Esophagus (tissue), 2 donors: ENCODE data around the gene RNF167. TPM values are rescaled to one million over a fixed set of nuclear protein-coding genes. Genes with fewer than 3 reads are reported as not detected.

ENCODE experiments used
- H3K27ac ChIP-seq, 2 donors: one replicate each; pipeline ENCODE4 v1.5.1; 2013; ENCODE audit warnings: low read depth in 2 of 2, mild to moderate bottlenecking in 2 of 2, inconsistent platforms in 1 of 2, low read length in 1 of 2, moderate library complexity in 1 of 2
- H3K27me3 ChIP-seq, 2 donors: one replicate each; pipeline ENCODE4 v1.6.1; 2013; ENCODE audit warnings: low read length in 2 of 2, control low read depth in 1 of 2, mild to moderate bottlenecking in 1 of 2; ENCODE audit not compliant: insufficient read depth in 2 of 2, control insufficient read depth in 1 of 2
- H3K36me3 ChIP-seq, 2 donors: one replicate each; pipeline ENCODE4 v1.6.1; 2013; ENCODE audit warnings: low read length in 1 of 2; ENCODE audit not compliant: control insufficient read depth in 2 of 2, insufficient read depth in 2 of 2
- H3K4me1 ChIP-seq, 2 donors: one replicate each; pipeline ENCODE4 v1.6.1; 2013; ENCODE audit warnings: low read length in 1 of 2; ENCODE audit not compliant: control insufficient read depth in 2 of 2, insufficient read depth in 2 of 2
- H3K4me3 ChIP-seq, 2 donors: one replicate each; pipeline ENCODE4 v1.5.1; 2013; ENCODE audit warnings: low read length in 2 of 2, mild to moderate bottlenecking in 2 of 2, low read depth in 1 of 2, moderate library complexity in 1 of 2
- H3K9me3 ChIP-seq, 2 donors: one replicate each; pipeline ENCODE4 v1.6.1; 2013; ENCODE audit warnings: mild to moderate bottlenecking in 2 of 2, low read depth in 1 of 2, low read length in 1 of 2, moderate library complexity in 1 of 2; ENCODE audit not compliant: control insufficient read depth in 2 of 2, insufficient read depth in 1 of 2
- WGBS, 2 donors: extraction: QIAGEN DNeasy Blood & Tissue Kit; methylation state at CpG; one replicate each; pipeline ENCODE4 v1.1.7; 2013; 5-methylcytosine and 5-hydroxymethylcytosine counted together
- polyA plus RNA-seq, 2 donors: library from polyadenylated mRNA; stranded (reverse); fragments of 200-250 nt; gene quantifications; one replicate each; pipeline ENCODE4 v1.2.3, GENCODE V29; 2013
- donor health status: healthy with polysubstance abuse.
- donor health status: Bipolar disorder and iron deficiency.

RNF167 gene
- polyA plus RNA-seq, 2 donors = 79.5 to 149 TPM

DNA sequence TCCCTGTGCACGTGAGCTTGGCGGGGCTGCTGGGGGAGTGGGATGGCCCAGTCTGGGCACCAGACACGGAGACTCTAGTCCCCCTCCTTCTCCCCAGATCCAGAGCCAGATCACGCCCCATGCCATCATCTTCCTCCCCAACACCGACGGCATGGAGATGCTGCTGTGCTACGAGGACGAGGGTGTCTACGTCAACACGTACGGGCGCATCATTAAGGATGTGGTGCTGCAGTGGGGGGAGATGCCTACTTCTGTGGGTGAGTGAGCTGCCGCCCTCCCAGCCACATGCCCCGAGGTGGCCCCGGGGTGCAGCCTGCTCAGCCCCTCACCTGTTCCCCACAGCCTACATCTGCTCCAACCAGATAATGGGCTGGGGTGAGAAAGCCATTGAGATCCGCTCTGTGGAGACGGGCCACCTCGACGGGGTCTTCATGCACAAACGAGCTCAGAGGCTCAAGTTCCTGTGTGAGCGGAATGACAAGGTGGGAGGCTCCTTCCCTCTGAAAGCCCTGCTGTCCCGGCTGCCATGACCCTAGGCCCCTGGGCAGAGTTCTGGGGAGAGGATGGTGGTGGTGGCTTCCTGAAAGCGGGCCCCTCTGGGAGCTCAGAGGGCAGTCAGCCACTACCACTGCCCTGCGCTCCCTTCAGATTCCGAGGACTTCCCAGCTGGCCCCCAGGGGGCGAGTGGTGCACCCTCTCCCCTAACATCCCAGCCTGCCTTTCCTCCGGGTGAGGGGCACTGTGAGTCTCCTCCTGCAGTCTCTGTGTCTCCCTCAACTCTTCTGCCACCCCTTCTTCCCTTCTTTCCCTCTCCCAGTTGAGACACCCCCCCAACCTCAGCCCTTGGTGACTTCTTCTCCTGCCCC lies 43.5 kb upstream of the RNF167 start:
- H3K4me3 ChIP-seq = no peak overlapping the region
- H3K27me3 ChIP-seq = no peaks in the 10 kb centered on the region
- no peak overlapping the region for H3K27ac ChIP-seq
- WGBS, 2 donors = 85 to 86% methylated on average over 24 to 27 of the region's 27 CpGs
- H3K36me3 ChIP-seq = peaks cover 21 to 62% of the 10 kb centered on the region in 2 donors
- H3K9me3 ChIP-seq = peaks cover 0 to 3% of the 10 kb centered on the region in 2 donors
- peaks cover 0 to 9% of the 10 kb centered on the region in 2 donors for H3K4me1 ChIP-seq

DNA sequence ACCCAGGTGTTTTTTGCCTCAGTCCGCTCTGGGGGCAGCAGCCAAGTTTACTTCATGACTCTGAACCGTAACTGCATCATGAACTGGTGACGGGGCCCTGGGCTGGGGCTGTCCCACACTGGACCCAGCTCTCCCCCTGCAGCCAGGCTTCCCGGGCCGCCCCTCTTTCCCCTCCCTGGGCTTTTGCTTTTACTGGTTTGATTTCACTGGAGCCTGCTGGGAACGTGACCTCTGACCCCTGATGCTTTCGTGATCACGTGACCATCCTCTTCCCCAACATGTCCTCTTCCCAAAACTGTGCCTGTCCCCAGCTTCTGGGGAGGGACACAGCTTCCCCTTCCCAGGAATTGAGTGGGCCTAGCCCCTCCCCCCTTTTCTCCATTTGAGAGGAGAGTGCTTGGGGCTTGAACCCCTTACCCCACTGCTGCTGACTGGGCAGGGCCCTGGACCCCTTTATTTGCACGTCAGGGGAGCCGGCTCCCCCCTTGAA lies 42.8 kb upstream of the RNF167 start:
- Histone ChIP-seq H3K27ac (no peak overlapping the region), H3K27me3 (no peaks in the 10 kb centered on the region), H3K4me3 (no peak overlapping the region), H3K9me3 (peaks cover 0 to 3% of the 10 kb centered on the region in 2 donors), H3K36me3 (peaks cover 21 to 56% of the 10 kb centered on the region in 2 donors), H3K4me1 (peaks cover 0 to 9% of the 10 kb centered on the region in 2 donors)
- WGBS, 2 donors = 68 to 73% methylated on average over 10 of the region's 10 CpGs

DNA sequence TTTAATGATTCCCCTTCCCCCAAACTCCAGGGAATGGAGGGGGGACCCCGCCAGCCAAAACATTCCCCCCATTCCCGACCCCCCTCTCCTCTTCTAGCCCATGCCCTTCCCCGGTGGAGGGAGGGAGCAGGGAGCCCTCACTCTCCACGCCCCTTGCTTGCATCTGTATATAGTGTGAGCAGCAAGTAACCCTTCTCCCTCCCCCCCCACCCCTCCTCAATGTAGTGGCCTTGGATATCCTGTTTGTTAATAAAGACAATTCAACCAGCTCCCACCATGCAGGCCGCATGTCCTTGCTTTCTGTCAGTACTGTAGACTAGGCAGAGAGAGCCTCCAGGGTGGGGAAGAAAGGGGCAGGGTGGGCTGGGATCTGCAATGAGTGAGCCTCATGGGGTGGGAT lies 42.3 kb upstream of the RNF167 start:
- WGBS, 2 donors = 83 to 87% methylated on average over 5 of the region's 5 CpGs
- Histone ChIP-seq H3K9me3 (peaks cover 0 to 3% of the 10 kb centered on the region in 2 donors), H3K36me3 (peaks cover 21 to 50% of the 10 kb centered on the region in 2 donors), H3K27ac (no peak overlapping the region), H3K27me3 (no peaks in the 10 kb centered on the region), H3K4me1 (peaks cover 0 to 10% of the 10 kb centered on the region in 2 donors), H3K4me3 (no peak overlapping the region)

DNA sequence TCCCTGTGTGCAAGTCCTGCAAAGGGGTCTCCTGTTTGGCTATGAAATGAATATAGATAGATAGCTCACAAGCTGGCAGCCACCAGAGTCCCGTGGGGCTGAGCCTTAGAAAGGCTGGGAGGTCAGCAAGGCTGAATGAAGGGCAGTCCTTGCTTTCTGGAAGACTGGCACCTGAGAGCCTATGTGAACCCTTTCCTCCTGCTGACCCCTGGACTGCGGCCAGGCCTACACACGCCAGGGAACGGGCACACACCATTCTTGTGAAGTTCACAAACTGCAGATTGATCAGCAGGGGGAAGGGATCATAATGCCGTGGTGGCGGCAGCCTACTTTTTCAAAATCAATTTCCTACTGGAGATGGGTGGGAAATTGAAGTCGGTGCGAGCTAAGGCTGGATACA lies 41.7 kb upstream of the RNF167 start:
- H3K27ac ChIP-seq = no peak overlapping the region
- H3K9me3 ChIP-seq = peaks cover 0 to 3% of the 10 kb centered on the region in 2 donors
- 69 to 78% methylated on average over 8 of the region's 8 CpGs for WGBS, 2 donors
- peaks cover 0 to 15% of the 10 kb centered on the region in 2 donors for H3K4me1 ChIP-seq
- no peaks in the 10 kb centered on the region for H3K27me3 ChIP-seq
- peaks cover 19 to 45% of the 10 kb centered on the region in 2 donors for H3K36me3 ChIP-seq
- H3K4me3 ChIP-seq = no peak overlapping the region

DNA sequence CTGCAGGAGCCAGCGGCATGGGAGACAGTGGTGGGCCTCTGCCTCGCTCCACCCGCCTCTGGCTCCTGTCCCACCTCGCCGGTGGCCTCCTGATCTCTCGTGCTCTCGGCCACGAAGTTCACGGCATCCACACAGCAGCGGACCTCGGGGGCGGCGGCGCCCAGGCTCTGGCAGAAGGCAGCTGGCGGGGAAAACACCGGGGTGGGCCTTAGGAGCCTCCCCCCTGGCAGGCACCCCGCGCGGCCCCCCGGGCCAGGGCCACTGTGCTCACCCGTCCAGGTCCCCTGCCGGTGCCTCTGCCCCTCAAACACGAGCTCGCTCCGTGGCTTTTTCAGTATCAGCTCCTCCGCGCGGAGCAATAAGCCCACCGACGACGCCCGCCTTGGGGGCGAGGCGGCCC lies 41.1 kb upstream of the RNF167 start:
- no peak overlapping the region for H3K27ac ChIP-seq
- 10 to 14% methylated on average over 33 to 34 of the region's 34 CpGs for WGBS, 2 donors
- H3K9me3 ChIP-seq = peaks cover 0 to 3% of the 10 kb centered on the region in 2 donors
- peaks cover 14 to 39% of the 10 kb centered on the region in 2 donors for H3K36me3 ChIP-seq
- no peaks in the 10 kb centered on the region for H3K27me3 ChIP-seq
- peak overlapping the region; percentile 30 to 51 for H3K4me3 ChIP-seq
- H3K4me1 ChIP-seq = peaks cover 0 to 17% of the 10 kb centered on the region in 2 donors

DNA sequence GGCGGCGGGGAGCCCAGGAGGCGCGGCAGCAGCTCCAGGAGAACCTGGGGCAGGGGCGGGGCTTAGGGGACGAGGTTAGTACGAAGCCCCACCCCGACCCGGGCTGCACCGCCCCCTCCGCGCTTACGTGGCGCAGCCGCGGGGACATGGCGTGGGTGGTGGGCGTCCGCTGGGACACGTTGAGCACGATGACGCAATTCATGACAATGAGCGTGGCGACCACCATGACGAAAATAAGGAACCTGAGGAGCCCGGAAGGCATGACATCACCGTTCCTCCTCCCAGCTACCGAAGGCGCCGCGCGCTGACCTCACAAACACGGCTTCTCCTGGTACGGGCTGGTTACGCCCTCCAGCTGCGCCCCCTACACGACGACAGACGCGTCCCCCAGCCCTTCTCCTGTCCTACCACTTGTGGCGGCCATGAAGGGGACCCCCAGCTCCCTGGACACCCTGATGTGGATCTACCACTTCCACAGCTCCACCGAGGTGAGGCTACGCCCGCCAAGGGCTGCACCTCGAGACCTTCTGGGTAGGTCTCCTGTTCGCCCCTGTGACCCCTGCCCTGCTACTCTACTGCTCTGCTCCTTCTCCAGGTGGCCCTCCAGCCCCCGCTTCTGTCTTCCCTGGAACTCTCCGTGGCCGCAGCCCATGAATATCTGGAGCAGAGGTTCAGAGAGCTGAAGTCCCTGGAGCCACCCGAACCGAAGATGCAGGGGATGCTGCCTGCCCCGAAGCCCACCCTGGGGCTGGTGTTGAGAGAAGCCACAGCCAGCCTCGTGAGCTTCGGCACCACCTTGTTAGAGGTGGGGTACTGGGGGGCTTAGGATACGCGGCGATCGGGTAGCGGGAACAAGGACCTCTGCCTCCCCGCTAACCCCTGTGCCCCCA lies 40.5 kb upstream of the RNF167 start, which contains the start of gene C17orf107:
C17orf107 (plus strand) TSS at position 196 of the 890 bp plus-strand sequence; CDS start at position 423, 227 bp downstream.
- 8 to 9% methylated on average over 50 to 60 of the region's 60 CpGs for WGBS, 2 donors
- H3K4me1 ChIP-seq = peaks cover 0 to 17% of the 10 kb centered on the region in 2 donors

DNA sequence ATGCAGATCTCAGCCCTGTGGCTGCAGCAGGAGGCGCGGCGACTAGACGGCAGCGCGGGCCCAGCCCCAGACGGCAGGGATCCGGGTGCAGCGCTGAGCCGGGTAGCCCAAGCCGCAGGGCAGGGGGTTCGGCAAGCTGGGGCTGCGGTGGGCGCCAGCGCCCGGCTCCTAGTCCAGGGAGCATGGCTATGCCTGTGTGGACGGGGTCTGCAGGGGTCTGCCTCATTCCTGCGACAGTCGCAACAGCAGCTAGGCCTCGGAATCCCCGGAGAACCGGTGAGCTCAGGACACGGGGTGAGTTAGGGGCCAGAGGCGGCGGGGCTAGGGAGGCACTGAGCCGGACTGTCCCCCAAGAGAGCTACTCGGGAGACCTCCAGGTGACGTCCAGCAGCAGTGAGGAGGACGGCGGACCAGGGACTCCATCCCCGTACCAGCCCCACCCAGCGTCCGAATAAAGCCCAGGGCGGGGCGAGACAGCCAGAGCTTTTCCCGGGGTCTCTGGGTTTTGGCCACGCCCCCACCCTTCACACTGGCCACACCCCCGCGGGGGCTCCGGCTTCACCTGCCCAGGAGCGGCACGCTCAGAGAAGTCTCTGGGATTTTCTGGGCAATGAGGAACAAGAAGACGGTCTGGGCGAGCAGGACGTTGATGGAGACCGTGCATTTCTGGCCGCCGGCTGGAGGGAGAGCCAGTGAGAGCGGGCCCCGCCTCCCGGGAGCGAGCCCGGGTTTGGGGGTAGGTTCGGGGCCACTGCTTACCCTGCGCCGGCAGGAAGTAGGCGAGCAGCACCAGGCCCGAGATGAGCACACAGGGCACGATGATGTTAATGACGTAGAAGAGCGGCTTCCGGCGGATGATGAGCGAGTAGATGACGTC lies 39.6 kb upstream of the RNF167 start:
- no peak overlapping the region for H3K27ac ChIP-seq
- H3K27me3 ChIP-seq = no peaks in the 10 kb centered on the region
- peaks cover 0 to 17% of the 10 kb centered on the region in 2 donors for H3K4me1 ChIP-seq
- peak overlapping the region in 1 of 2 donors; percentile 51 for H3K4me3 ChIP-seq
- H3K36me3 ChIP-seq = peaks cover 0 to 24% of the 10 kb centered on the region in 2 donors
- 31 to 35% methylated on average over 62 to 65 of the region's 65 CpGs for WGBS, 2 donors
- no peaks in the 10 kb centered on the region for H3K9me3 ChIP-seq

More for the DNA sequence above, 40.5 kb upstream of the RNF167 start, which contains the start of gene C17orf107:
- no peaks in the 10 kb centered on the region for H3K27me3 ChIP-seq
- H3K27ac ChIP-seq = no peak within 1 kb of the TSS
- H3K4me3 ChIP-seq = peak within 1 kb of the TSS; percentile 30 to 51
- H3K36me3 ChIP-seq = peaks cover 7 to 32% of the 10 kb centered on the region in 2 donors
- no peaks in the 10 kb centered on the region for H3K9me3 ChIP-seq

DNA sequence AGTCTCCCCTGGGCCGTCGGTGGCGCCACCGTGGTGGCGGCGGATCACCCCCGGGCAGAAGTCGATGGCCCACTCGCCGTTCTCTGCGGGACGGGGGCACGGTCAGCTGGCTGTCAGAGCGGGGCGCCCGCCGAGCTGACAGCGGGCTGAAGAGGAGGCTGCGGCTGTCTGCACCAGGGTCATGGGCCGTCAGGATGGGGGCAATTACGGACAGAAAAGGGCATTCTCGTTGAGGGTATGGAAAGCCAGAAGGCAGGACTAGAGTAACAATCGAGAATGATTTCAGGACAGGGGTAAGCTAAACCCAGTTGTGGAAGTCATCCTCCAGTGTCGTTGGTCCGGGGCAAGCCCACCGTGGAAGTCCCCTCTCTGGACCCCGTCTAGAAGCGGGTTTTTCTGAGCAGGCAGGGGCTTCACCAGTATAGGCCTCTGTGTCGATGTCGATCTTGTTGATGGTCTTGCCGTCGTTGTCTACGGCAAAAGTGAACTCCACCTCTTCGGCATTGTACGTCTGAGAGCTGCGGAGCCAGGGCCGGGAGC lies 38.9 kb upstream of the RNF167 start:
- WGBS, 2 donors = 57 to 67% methylated on average over 37 of the region's 37 CpGs

More for the DNA sequence above, 38.9 kb upstream of the RNF167 start:
- Histone ChIP-seq H3K4me1 (peaks cover 0 to 17% of the 10 kb centered on the region in 2 donors), H3K4me3 (no peak overlapping the region), H3K27ac (peak overlapping the region in 1 of 2 donors; percentile 50), H3K9me3 (no peaks in the 10 kb centered on the region), H3K27me3 (no peaks in the 10 kb centered on the region), H3K36me3 (peaks cover 0 to 17% of the 10 kb centered on the region in 2 donors)
